Neural cell (in vitro differentiated cells): Measurements from ENCODE around the gene ATOH8. TPM values are rescaled to one million over a fixed set of nuclear protein-coding genes. Genes with fewer than 3 reads are reported as not detected.

ENCODE experiments used
- H2AFZ ChIP-seq: fragments of 200-600, 300-800 bp; sonication (generic), shearing (Covaris generic); 2 replicates; pipeline ENCODE4 v1.6.0; 2014; ENCODE audit warnings: low read depth, mild to moderate bottlenecking, antibody characterized with exemption, low read length, moderate library complexity
- H3F3A ChIP-seq: fragments of 200-600 bp; shearing (Covaris generic); 2 replicates; pipeline ENCODE4 v1.6.1; 2016; ENCODE audit warnings: mild to moderate bottlenecking, moderate library complexity, mixed read lengths, antibody characterized with exemption, low read length; ENCODE audit not compliant: insufficient read depth, poor library complexity, severe bottlenecking
- H3K27ac ChIP-seq: fragments of 200-600, 300-800 bp; sonication (generic), shearing (Covaris generic); 2 replicates; pipeline ENCODE4 v1.5.1; 2014; ENCODE audit warnings: mild to moderate bottlenecking, low read length, moderate library complexity
- H3K27me3 ChIP-seq: fragments of 300-800, 200-600 bp; sonication (generic), shearing (Covaris generic); 2 replicates; pipeline ENCODE4 v1.6.0; 2014; ENCODE audit warnings: mild to moderate bottlenecking, low read depth, low read length, moderate library complexity; ENCODE audit not compliant: insufficient read depth
- H3K36me3 ChIP-seq: fragments of 300-800, 200-600 bp; sonication (generic), shearing (Covaris generic); 2 replicates; pipeline ENCODE4 v1.5.1; 2014; ENCODE audit warnings: mild to moderate bottlenecking, antibody characterized with exemption, low read length, moderate library complexity; ENCODE audit not compliant: insufficient read depth
- H3K4me2 ChIP-seq: fragments of 300-800, 200-600 bp; sonication (generic), shearing (Covaris generic); 2 replicates; pipeline ENCODE4 v1.6.0; 2014; ENCODE audit warnings: mild to moderate bottlenecking, low read length
- H3K4me3 ChIP-seq: fragments of 300-800, 200-600 bp; sonication (generic), shearing (Covaris generic); 2 replicates; pipeline ENCODE4 v1.5.1; 2014; ENCODE audit warnings: mild to moderate bottlenecking, low read length, moderate library complexity
- H3K79me2 ChIP-seq: fragments of 200-600 bp; shearing (Covaris generic); replicated peaks from 2 replicates; pipeline ENCODE4 v1.6.0; 2014; ENCODE audit warnings: mild to moderate bottlenecking, low read length, moderate library complexity; ENCODE audit not compliant: insufficient read depth
- H3K9ac ChIP-seq: fragments of 300-800, 200-600 bp; sonication (generic), shearing (Covaris generic); 2 replicates; pipeline ENCODE4 v1.6.1; 2016; ENCODE audit warnings: mild to moderate bottlenecking, low read length, mixed read lengths
- H3K9me2 ChIP-seq: fragments of 200-600 bp; shearing (Covaris generic); 2 replicates; pipeline ENCODE4 v1.6.1; 2016; ENCODE audit warnings: mild to moderate bottlenecking, low read length, mixed read lengths; ENCODE audit not compliant: insufficient read depth
- H3K9me3 ChIP-seq: fragments of 200-600, 300-800 bp; sonication (generic), shearing (Covaris generic); 2 replicates; pipeline ENCODE4 v1.6.1; 2016; ENCODE audit warnings: mild to moderate bottlenecking, mixed run types, low read length, moderate library complexity, mixed read lengths
- H4K20me1 ChIP-seq: fragments of 200-600 bp; shearing (Covaris generic); 2 replicates; pipeline ENCODE4 v1.6.1; 2016; ENCODE audit warnings: mild to moderate bottlenecking, mixed run types; ENCODE audit not compliant: insufficient read depth
- EP300 ChIP-seq: fragments of 450-650 bp; conservative IDR thresholded peaks from 2 replicates; pipeline ENCODE4 v1.6.1; 2014; ENCODE audit warnings: antibody characterized with exemption, mild to moderate bottlenecking, moderate library complexity; ENCODE audit not compliant: poor library complexity, severe bottlenecking
- EZH2 ChIP-seq: fragments of 200-600, 300-800 bp; shearing (Covaris generic), sonication (generic); IDR thresholded peaks from 2 replicates; pipeline ENCODE4 v1.6.1; 2014; ENCODE audit warnings: antibody characterized with exemption, low read length, borderline replicate concordance, mild to moderate bottlenecking; ENCODE audit not compliant: insufficient read depth, poor library complexity, severe bottlenecking
- MXI1 ChIP-seq: fragments of 450-650 bp; conservative IDR thresholded peaks from 2 replicates; pipeline ENCODE4 v1.6.1; 2014; ENCODE audit warnings: antibody characterized with exemption, mild to moderate bottlenecking; ENCODE audit not compliant: poor library complexity, severe bottlenecking
- POLR2AphosphoS5 ChIP-seq: IDR thresholded peaks from 2 replicates; pipeline ENCODE4 v1.6.1; 2012
- RAD21 ChIP-seq: fragments of 450-650 bp; conservative IDR thresholded peaks from 2 replicates; pipeline ENCODE4 v1.6.1; 2014; ENCODE audit warnings: antibody characterized with exemption, mild to moderate bottlenecking, moderate library complexity
- SMC3 ChIP-seq: fragments of 450-650 bp; conservative IDR thresholded peaks from 2 replicates; pipeline ENCODE4 v1.6.1; 2014; ENCODE audit warnings: antibody characterized with exemption, mild to moderate bottlenecking, moderate library complexity; ENCODE audit not compliant: poor library complexity
- TAF1 ChIP-seq: IDR thresholded peaks from 2 replicates; pipeline ENCODE4 v1.6.1; 2012; ENCODE audit warnings: low read depth
- polyA plus RNA-seq: library from polyadenylated mRNA; depleted of rRNA; stranded (reverse); fragments of >200 nt; gene quantifications from 2 replicates; pipeline ENCODE4 v1.2.3, GENCODE V29; 2014
- TF ChIP-seq, protein P1 (sequence below): IDR thresholded peaks from 2 replicates; pipeline ENCODE4 v1.6.1; 2012; ENCODE audit warnings: borderline replicate concordance
- TF ChIP-seq, protein P2 (sequence below): fragments of 450-650 bp; IDR thresholded peaks from 2 replicates; pipeline ENCODE4 v1.5.1; 2014; ENCODE audit warnings: antibody characterized with exemption, mild to moderate bottlenecking, moderate library complexity; ENCODE audit not compliant: poor library complexity, severe bottlenecking

Gene ATOH8
- polyA plus RNA-seq, 1 donor from 2014 or later, result 1.6 TPM

DNA sequence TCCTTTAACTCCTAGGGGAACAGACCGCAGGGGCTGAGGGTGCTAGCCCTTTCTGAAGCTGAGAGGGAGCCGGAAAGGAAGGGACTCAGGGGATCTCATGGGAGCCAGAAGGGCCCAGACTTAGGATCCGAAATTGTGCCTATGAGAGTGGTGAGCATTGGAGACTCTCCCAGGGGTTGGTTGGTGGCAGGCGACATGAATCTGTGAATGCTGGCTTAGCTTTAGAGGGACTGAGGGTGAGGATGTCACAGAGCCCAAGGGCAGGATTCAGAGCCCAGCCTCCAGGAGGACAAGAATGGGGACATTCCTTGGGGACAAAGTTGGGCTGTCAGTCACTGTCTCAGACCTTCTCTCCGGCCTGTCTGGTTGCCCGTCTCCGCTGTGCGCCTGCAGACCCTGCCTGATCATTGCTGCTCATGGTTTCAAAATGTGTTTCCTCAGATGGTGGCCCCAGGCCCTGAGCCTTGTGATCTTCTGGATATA is 42.2 kb upstream of the ATOH8 start:
- H3K4me3 ChIP-seq, result no peak overlapping the region

DNA sequence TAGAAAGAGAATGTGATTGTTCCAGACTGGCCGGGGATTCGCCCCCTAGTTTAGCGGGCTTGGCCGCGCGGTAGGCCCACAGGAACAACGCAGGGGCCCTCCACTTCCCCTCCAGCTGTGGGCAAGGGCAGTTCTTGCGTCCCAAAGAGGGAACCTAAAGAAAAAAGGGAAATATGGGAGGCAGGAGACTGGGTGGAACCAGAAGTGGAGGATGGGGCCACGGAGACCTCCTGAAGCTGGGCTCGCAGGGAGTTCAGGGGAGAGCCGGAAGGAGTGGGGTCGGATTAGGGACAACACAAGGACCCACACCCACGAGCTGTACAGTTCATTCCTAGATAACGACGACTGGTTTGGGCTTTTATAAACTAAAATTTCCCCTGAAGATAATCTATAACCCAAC is 41.5 kb upstream of the ATOH8 start:
- TF ChIP-seq, protein P1, sequence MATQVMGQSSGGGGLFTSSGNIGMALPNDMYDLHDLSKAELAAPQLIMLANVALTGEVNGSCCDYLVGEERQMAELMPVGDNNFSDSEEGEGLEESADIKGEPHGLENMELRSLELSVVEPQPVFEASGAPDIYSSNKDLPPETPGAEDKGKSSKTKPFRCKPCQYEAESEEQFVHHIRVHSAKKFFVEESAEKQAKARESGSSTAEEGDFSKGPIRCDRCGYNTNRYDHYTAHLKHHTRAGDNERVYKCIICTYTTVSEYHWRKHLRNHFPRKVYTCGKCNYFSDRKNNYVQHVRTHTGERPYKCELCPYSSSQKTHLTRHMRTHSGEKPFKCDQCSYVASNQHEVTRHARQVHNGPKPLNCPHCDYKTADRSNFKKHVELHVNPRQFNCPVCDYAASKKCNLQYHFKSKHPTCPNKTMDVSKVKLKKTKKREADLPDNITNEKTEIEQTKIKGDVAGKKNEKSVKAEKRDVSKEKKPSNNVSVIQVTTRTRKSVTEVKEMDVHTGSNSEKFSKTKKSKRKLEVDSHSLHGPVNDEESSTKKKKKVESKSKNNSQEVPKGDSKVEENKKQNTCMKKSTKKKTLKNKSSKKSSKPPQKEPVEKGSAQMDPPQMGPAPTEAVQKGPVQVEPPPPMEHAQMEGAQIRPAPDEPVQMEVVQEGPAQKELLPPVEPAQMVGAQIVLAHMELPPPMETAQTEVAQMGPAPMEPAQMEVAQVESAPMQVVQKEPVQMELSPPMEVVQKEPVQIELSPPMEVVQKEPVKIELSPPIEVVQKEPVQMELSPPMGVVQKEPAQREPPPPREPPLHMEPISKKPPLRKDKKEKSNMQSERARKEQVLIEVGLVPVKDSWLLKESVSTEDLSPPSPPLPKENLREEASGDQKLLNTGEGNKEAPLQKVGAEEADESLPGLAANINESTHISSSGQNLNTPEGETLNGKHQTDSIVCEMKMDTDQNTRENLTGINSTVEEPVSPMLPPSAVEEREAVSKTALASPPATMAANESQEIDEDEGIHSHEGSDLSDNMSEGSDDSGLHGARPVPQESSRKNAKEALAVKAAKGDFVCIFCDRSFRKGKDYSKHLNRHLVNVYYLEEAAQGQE, result no peak
- TF ChIP-seq EZH2 (no peak), TAF1 (no peak), SMC3 (no peak), POLR2AphosphoS5 (no peak)
- TF ChIP-seq, protein P2, sequence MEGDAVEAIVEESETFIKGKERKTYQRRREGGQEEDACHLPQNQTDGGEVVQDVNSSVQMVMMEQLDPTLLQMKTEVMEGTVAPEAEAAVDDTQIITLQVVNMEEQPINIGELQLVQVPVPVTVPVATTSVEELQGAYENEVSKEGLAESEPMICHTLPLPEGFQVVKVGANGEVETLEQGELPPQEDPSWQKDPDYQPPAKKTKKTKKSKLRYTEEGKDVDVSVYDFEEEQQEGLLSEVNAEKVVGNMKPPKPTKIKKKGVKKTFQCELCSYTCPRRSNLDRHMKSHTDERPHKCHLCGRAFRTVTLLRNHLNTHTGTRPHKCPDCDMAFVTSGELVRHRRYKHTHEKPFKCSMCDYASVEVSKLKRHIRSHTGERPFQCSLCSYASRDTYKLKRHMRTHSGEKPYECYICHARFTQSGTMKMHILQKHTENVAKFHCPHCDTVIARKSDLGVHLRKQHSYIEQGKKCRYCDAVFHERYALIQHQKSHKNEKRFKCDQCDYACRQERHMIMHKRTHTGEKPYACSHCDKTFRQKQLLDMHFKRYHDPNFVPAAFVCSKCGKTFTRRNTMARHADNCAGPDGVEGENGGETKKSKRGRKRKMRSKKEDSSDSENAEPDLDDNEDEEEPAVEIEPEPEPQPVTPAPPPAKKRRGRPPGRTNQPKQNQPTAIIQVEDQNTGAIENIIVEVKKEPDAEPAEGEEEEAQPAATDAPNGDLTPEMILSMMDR, result no peak
- no peak overlapping the region for H3K9ac ChIP-seq
- no peak overlapping the region for H3K27ac ChIP-seq
- H3K4me2 ChIP-seq, result no peak overlapping the region
- H3K4me3 ChIP-seq, result no peak overlapping the region
- H3K27me3 ChIP-seq, result no peaks in the 10 kb centered on the region
- no peak overlapping the region for H2AFZ ChIP-seq
- H3K9me2 ChIP-seq, result no peaks in the 10 kb centered on the region
- no peaks in the 10 kb centered on the region for H3K9me3 ChIP-seq
- H4K20me1 ChIP-seq, result no peaks in the 10 kb centered on the region
- H3K36me3 ChIP-seq, result no peaks in the 10 kb centered on the region
- no peaks in the 10 kb centered on the region for H3K79me2 ChIP-seq
- no peaks in the 10 kb centered on the region for H3F3A ChIP-seq

More for the DNA sequence above, 42.2 kb upstream of the ATOH8 start:
- no peaks in the 10 kb centered on the region for H3K27me3 ChIP-seq
- no peaks in the 10 kb centered on the region for H4K20me1 ChIP-seq
- TF ChIP-seq SMC3, result no peak
- TF ChIP-seq, protein P2, result no peak
- TF ChIP-seq RAD21, result no peak
- TF ChIP-seq, protein P1, result no peak
- TF ChIP-seq EP300, result no peak
- no peak for TF ChIP-seq MXI1
- no peak for TF ChIP-seq POLR2AphosphoS5
- TF ChIP-seq EZH2, result no peak
- TF ChIP-seq TAF1, result no peak
- no peak overlapping the region for H3K27ac ChIP-seq
- no peaks in the 10 kb centered on the region for H3K36me3 ChIP-seq
- H3K9me2 ChIP-seq, result no peaks in the 10 kb centered on the region
- no peak overlapping the region for H3K9ac ChIP-seq
- no peaks in the 10 kb centered on the region for H3K9me3 ChIP-seq
- H3K79me2 ChIP-seq, result no peaks in the 10 kb centered on the region
- no peaks in the 10 kb centered on the region for H3F3A ChIP-seq
- H3K4me2 ChIP-seq, result no peak overlapping the region
- H2AFZ ChIP-seq, result no peak overlapping the region
